Right kidney (tissue), 1 donor: Measurements from ENCODE around the gene HADHA.

ENCODE experiments used
- DNase-seq: peaks from one replicate; pipeline ENCODE4 v3.0.0-alpha.2; 2016

HADHA gene

GRCh38 chr2:26144031-26144430 lies 100.4 kb downstream of the HADHA start:
- no peak for DNase-seq

GRCh38 chr2:26141145-26141769 lies 103.2 kb downstream of the HADHA start:
- no peak for DNase-seq
